ENCODE results near the gene FCAMR. TPM values are rescaled to one million over a fixed set of nuclear protein-coding genes. Genes with fewer than 3 reads are reported as not detected.

Gene FCAMR
- total RNA-seq, 2 experiments from 2014 or later: not detected

Other genes starting within 250 kb of the FCAMR start
- not detected for gene IL19, start 199.7 kb downstream of the FCAMR start, total RNA-seq
- under 1 TPM; 0.12 to 0.15 TPM for gene IL10, start 198.0 kb downstream of the FCAMR start, total RNA-seq
- gene IL20, start 104.8 kb downstream of the FCAMR start, total RNA-seq: not detected
- gene IL24, start 73.0 kb downstream of the FCAMR start, total RNA-seq: not detected
- gene FCMR, start 48.5 kb downstream of the FCAMR start, total RNA-seq: 100 to 1,000 TPM; 151 to 157 TPM
- not detected for gene PIGR, start 24.0 kb downstream of the FCAMR start, total RNA-seq
- gene C1orf116, start 62.3 kb upstream of the FCAMR start, total RNA-seq: not detected
- gene YOD1, start 80.7 kb upstream of the FCAMR start, total RNA-seq: 1 to 10 TPM; 7.3 TPM
- 1 to 10 TPM; 2.1 to 2.5 TPM for gene PFKFB2, start 82.8 kb upstream of the FCAMR start, total RNA-seq
- gene C4BPB, start 118.4 kb upstream of the FCAMR start, total RNA-seq: 1 to 10 TPM; 2.1 to 3.1 TPM
- not detected for gene C4BPA, start 133.8 kb upstream of the FCAMR start, total RNA-seq

Measured in activated CD4-positive, alpha-beta T cell treated with anti-CD3 and anti-CD28 coated beads, Interleukin-2, amount 10 ng/mL, durations not matched to agents 7 days and 5 days (primary cell).